ENCODE data around the gene CELA2A. TPM values are rescaled to one million over a fixed set of nuclear protein-coding genes. Genes with fewer than 3 reads are reported as not detected.
"Not testable (repeated sequence)": the region's sequence is repeated elsewhere in the genome, so short reads cannot be mapped to it uniquely, and the experiment has no call there.

Gene CELA2A
- polyA plus RNA-seq, 1 donor (not counting 4 experiments of a cell fraction or from before 2014, with no cell fraction given) = not detected

GRCh38 chr1:15426492-15427279 is 29.8 kb upstream of the CELA2A start:
- no peak overlapping the region for H2AFZ ChIP-seq (ENCODE audit: control insufficient read depth, low read length)
- H3K27ac ChIP-seq (ENCODE audit: control insufficient read depth, insufficient read depth, low read length) = no peak overlapping the region
- H3K4me2 ChIP-seq (ENCODE audit: control insufficient read depth, extremely low read depth, insufficient read depth, low read depth, low read length) = no peak overlapping the region
- dilution Hi-C loops (cut with MboI; ENCODE audit: extremely low pct_ligation_motif_present, low sequenced_read_pairs) = no loop called here
- peaks cover 28% of the 10 kb centered on the region for H4K20me1 ChIP-seq (ENCODE audit: control insufficient read depth, extremely low read depth, insufficient read depth, low read length)
- peaks cover 15 to 33% of the 10 kb centered on the region in 2 experiments for H3K36me3 ChIP-seq (ENCODE audit: control insufficient read depth in 2 of 2, extremely low read depth in 1 of 2, insufficient read depth in 2 of 2, low read length in 2 of 2)
- FAIRE-seq (no peak), DNase-seq (ENCODE audit: low read depth, low spot score) (no peak)
- H3K27me3 ChIP-seq (ENCODE audit: control insufficient read depth, extremely low read depth, insufficient read depth, low read length) = no peaks in the 10 kb centered on the region
- H3K4me1 ChIP-seq (ENCODE audit: control insufficient read depth, extremely low read depth, insufficient read depth, low read length) = peaks cover 26% of the 10 kb centered on the region
- H3K9ac ChIP-seq (ENCODE audit: control insufficient read depth, extremely low read depth, insufficient read depth, low read length) = no peak overlapping the region
- H3K79me2 ChIP-seq (ENCODE audit: control insufficient read depth, insufficient read depth, low read length) = peaks cover 36% of the 10 kb centered on the region
- H3K4me3 ChIP-seq (ENCODE audit: control insufficient read depth in 2 of 3, extremely low read depth in 1 of 3, insufficient read depth in 2 of 3, low read depth in 1 of 3, low read length in 3 of 3) = no peak overlapping the region
- no peaks in the 10 kb centered on the region for H3K9me1 ChIP-seq (ENCODE audit: control insufficient read depth, extremely low read depth, insufficient read depth, low read length)
- TF ChIP-seq EZH2 (IDR thresholded peaks at IDR 0.05; ENCODE audit: low read length) = no peak
- no peak for TF ChIP-seq CTCF (optimal IDR thresholded peaks at IDR 0.05 in 1 of 3, IDR thresholded peaks at IDR 0.05 in 1 of 3, conservative IDR thresholded peaks at IDR 0.05 in 1 of 3; ENCODE audit: extremely low read depth in 1 of 3, insufficient read depth in 2 of 3, low read length in 3 of 3)
- H3K9me3 ChIP-seq (ENCODE audit: control insufficient read depth, low read depth, low read length) = no peaks in the 10 kb centered on the region

DNA sequence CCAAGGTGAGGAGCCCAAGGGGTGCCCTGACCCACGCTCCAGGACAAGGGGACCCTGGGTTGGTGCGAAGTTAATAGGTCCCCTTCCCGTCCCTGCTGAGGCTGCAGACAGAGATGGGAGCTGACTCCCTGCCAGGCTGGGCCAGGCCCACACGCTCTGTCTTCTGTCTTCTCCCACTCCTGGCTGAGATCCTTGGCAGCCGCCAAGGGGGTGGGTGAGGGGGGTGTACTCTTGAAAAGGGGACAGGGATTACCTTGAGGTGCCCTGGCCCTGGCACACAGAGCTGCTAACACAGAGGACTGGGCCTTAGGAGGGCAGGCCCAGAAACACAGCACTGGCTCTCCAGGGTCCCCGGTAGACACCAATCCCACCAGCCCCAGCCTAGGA is 29.3 kb upstream of the CELA2A start:
- Histone ChIP-seq H3K27me3 (ENCODE audit: control insufficient read depth, extremely low read depth, insufficient read depth, low read length) (no peaks in the 10 kb centered on the region), H3K4me3 (ENCODE audit: control insufficient read depth in 2 of 3, extremely low read depth in 1 of 3, insufficient read depth in 2 of 3, low read depth in 1 of 3, low read length in 3 of 3) (no peak overlapping the region), H2AFZ (ENCODE audit: control insufficient read depth, low read length) (no peak overlapping the region), H3K36me3 (ENCODE audit: control insufficient read depth in 2 of 2, extremely low read depth in 1 of 2, insufficient read depth in 2 of 2, low read length in 2 of 2) (peaks cover 14 to 31% of the 10 kb centered on the region in 2 experiments), H4K20me1 (ENCODE audit: control insufficient read depth, extremely low read depth, insufficient read depth, low read length) (peaks cover 28% of the 10 kb centered on the region), H3K4me2 (ENCODE audit: control insufficient read depth, extremely low read depth, insufficient read depth, low read depth, low read length) (no peak overlapping the region), H3K9me3 (ENCODE audit: control insufficient read depth, low read depth, low read length) (no peaks in the 10 kb centered on the region), H3K4me1 (ENCODE audit: control insufficient read depth, extremely low read depth, insufficient read depth, low read length) (peaks cover 26% of the 10 kb centered on the region), H3K27ac (ENCODE audit: control insufficient read depth, insufficient read depth, low read length) (no peak overlapping the region), H3K79me2 (ENCODE audit: control insufficient read depth, insufficient read depth, low read length) (peaks cover 32% of the 10 kb centered on the region), H3K9me1 (ENCODE audit: control insufficient read depth, extremely low read depth, insufficient read depth, low read length) (no peaks in the 10 kb centered on the region), H3K9ac (ENCODE audit: control insufficient read depth, extremely low read depth, insufficient read depth, low read length) (no peak overlapping the region)
- no peak for FAIRE-seq
- dilution Hi-C loops (cut with MboI; ENCODE audit: extremely low pct_ligation_motif_present, low sequenced_read_pairs) = no loop called here
- DNase-seq (ENCODE audit: low read depth, low spot score) = no peak
- no peak for TF ChIP-seq CTCF (optimal IDR thresholded peaks at IDR 0.05 in 1 of 3, IDR thresholded peaks at IDR 0.05 in 1 of 3, conservative IDR thresholded peaks at IDR 0.05 in 1 of 3; ENCODE audit: extremely low read depth in 1 of 3, insufficient read depth in 2 of 3, low read length in 3 of 3)
- no peak for TF ChIP-seq EZH2 (IDR thresholded peaks at IDR 0.05; ENCODE audit: low read length)

- H3K9me1 ChIP-seq (ENCODE audit: control insufficient read depth, extremely low read depth, insufficient read depth, low read length); H3K27me3 ChIP-seq (ENCODE audit: control insufficient read depth, extremely low read depth, insufficient read depth, low read length); dilution Hi-C loops (cut with MboI; ENCODE audit: extremely low pct_ligation_motif_present, low sequenced_read_pairs); H3K9me3 ChIP-seq (ENCODE audit: control insufficient read depth, low read depth, low read length); H3K4me3 ChIP-seq (ENCODE audit: control insufficient read depth in 2 of 3, extremely low read depth in 1 of 3, insufficient read depth in 2 of 3, low read depth in 1 of 3, low read length in 3 of 3); H3K4me2 ChIP-seq (ENCODE audit: control insufficient read depth, extremely low read depth, insufficient read depth, low read depth, low read length); H2AFZ ChIP-seq (ENCODE audit: control insufficient read depth, low read length); FAIRE-seq; DNase-seq (ENCODE audit: low read depth, low spot score); H3K9ac ChIP-seq (ENCODE audit: control insufficient read depth, extremely low read depth, insufficient read depth, low read length); H3K27ac ChIP-seq (ENCODE audit: control insufficient read depth, insufficient read depth, low read length): not testable (repeated sequence)
- H3K4me1 ChIP-seq (ENCODE audit: control insufficient read depth, extremely low read depth, insufficient read depth, low read length) = peaks cover 26% of the 10 kb centered on the region
- H3K79me2 ChIP-seq (ENCODE audit: control insufficient read depth, insufficient read depth, low read length) = peaks cover 24% of the 10 kb centered on the region
- H4K20me1 ChIP-seq (ENCODE audit: control insufficient read depth, extremely low read depth, insufficient read depth, low read length) = peaks cover 23% of the 10 kb centered on the region
- H3K36me3 ChIP-seq (ENCODE audit: control insufficient read depth in 2 of 2, extremely low read depth in 1 of 2, insufficient read depth in 2 of 2, low read length in 2 of 2) = peaks cover 14 to 31% of the 10 kb centered on the region in 2 experiments
Observed at GRCh38 chr1:15428252-15428651, 28.3 kb upstream of the CELA2A start.

All from keratinocyte (primary cell).